ENCODE results near the gene SLC25A38.

SLC25A38 gene

GRCh38 chr3:39434574-39434973, 51.4 kb downstream of the SLC25A38 start:
- DNase-seq (ENCODE audit: low read depth): peak; percentile 29

- no peak for DNase-seq (ENCODE audit: low read depth)
These were observed 52.0 kb downstream of the SLC25A38 start for GRCh38 chr3:39435006-39435748.

- no peak for DNase-seq (ENCODE audit: low read depth)
These were observed 55.7 kb downstream of the SLC25A38 start for GRCh38 chr3:39438880-39439279.

GRCh38 chr3:39440316-39440715, 57.1 kb downstream of the SLC25A38 start:
- DNase-seq (ENCODE audit: low read depth): no peak

DNA sequence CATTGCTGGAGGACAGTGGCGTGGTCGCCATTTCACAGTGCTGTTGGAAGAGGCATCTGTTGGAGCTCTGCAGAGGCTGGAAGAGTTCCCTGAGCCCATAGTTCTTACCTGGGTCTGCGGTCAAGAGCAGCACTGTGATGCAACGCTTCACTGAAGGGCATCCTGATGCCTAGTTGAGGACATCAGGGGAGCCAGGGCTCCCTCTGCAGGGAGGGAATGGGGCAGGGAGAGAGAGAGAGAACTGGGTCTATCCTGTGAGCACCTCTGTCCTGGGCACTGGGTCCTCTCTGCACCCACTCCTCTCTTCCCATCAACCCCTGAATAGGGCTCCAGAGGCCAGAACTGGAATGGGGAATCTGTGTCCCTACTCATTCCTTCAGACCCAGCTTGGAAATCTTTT, 60.4 kb downstream of the SLC25A38 start:
- no peak for DNase-seq (ENCODE audit: low read depth)

DNA sequence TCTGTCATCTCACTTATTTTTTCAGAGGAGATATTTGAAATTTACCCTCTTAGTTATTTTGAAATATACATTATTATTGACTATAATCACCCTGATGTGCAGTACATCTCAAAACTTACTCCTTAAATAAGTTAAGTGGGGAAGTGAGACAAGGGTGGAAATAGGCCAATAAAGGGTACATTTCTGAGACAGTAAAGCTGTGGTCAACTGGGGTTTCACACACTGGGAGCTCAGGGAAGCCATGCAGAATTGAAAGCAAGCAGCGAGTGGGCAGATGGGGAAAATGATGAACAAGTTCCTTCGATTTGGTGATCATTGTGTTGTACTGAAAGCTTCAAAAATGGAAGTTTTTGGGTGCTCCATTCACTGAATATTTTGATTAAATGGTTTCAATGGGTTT, 62.8 kb downstream of the SLC25A38 start:
- DNase-seq (ENCODE audit: low read depth): no peak

DNA sequence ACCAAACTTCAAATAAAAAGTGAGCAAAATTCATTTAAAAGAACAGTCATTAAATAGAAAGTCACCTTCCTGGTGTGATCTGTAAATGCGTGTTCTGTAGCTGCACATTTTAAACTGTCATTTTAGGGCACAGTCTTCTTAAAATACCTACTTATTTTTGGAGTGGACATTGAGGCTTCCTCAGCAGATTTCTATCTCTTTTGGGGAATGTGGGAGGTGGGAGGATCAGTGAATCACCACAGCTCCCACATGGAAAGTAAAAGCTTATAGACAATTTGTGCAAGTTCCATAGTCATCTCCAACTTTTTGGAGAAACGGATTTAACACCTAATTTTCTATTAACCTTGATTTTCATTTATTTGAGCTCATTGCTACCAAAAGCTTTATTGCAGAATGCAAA, 63.3 kb downstream of the SLC25A38 start:
- DNase-seq (ENCODE audit: low read depth): no peak

Data from stromal cell of bone marrow (primary cell).